NCI-H1417 (cell line): Measurements from ENCODE around the gene CPO.
A peak's percentile ranks its signal among the peaks of the same experiment; 100 is the strongest.
"Not testable (repeated sequence)": the region's sequence is repeated elsewhere in the genome, so short reads cannot be mapped to it uniquely, and the experiment has no call there.

ENCODE experiments used
- DNase-seq, 3 experiments: peaks; one replicate each; lab custom pipeline; 2025; lab: John Stamatoyannopoulos, UW

CPO gene, protein sequence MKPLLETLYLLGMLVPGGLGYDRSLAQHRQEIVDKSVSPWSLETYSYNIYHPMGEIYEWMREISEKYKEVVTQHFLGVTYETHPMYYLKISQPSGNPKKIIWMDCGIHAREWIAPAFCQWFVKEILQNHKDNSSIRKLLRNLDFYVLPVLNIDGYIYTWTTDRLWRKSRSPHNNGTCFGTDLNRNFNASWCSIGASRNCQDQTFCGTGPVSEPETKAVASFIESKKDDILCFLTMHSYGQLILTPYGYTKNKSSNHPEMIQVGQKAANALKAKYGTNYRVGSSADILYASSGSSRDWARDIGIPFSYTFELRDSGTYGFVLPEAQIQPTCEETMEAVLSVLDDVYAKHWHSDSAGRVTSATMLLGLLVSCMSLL

DNA sequence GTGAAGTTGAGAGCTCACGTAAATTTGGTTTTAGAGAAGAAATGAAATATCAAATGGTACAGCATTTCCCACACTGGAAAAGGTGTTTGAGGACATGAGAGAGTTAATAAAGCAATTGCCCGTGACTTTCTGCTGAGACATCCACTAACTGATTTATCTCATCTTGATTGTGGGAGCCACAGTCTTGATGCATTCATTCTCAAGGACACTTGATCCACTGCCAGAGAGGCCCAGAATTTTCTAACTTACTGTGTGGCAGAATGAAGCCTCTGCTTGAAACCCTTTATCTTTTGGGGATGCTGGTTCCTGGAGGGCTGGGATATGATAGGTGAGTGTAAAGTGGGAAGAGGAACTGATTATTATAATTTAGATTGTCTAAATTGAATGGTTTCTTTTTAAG is at the start of gene CPO:
Gene CPO (plus strand): TSS at position 179 of the 400 bp plus-strand sequence. CDS start 82 bp downstream, at position 261.
- peak in 1 of 3 experiments; percentile 0 for DNase-seq

DNA sequence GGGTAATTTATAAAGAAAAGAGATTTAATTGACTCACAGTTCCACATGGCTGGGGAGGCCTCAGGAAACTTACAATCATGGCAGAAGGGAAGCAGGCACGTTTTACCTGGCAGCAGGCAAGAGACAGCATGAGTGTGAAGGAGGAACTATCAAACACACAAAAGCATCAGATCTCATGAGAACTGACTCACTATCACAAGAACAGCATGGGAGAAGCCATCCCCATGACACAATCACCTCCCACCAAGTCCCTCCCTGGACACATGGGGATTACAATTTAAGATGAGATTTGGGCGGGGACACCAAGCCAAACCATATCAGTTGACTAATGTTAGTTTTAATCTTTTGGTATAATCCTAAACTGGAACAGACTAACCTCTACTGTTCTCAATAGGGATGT is 49.1 kb upstream of the CPO start:
- no peak for DNase-seq

DNA sequence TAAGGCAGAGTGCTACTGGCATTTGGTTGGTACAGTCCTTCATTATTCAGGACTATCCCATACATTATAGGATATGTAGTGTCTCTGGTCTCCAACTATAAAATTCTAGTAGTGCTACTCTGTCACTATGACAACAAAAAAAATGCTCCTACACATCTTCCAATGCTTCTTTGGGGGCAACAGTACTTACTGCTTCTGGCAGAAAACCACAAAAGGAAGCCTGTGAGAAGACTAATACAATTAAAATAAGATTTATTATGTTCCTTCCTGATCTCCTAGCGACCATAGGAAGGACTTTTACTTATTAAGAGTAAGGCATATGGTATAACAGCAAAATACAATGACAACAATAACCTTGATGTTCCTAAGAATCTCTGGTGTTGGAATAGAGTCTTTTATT is 48.4 kb upstream of the CPO start:
- DNase-seq, result no peak

DNA sequence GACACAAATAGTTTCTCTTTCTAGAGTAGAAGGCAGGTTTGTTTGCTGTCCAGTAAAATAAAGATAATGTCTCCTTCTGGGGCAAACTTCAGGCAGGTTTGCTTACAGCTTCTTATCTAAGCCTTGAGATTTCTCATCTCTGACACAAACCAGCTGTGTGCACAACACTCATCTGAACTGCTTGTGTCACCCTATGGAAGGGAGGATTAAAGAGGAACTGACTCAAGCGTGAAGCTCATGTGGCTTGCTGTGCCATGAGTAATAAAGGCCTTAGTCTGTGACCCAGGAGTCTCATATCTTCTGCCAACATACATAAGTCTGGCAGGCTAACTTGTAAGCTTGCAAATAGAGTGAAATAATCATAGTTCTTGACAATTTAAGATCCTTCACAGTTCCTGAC is 24.2 kb upstream of the CPO start:
- no peak for DNase-seq

DNA sequence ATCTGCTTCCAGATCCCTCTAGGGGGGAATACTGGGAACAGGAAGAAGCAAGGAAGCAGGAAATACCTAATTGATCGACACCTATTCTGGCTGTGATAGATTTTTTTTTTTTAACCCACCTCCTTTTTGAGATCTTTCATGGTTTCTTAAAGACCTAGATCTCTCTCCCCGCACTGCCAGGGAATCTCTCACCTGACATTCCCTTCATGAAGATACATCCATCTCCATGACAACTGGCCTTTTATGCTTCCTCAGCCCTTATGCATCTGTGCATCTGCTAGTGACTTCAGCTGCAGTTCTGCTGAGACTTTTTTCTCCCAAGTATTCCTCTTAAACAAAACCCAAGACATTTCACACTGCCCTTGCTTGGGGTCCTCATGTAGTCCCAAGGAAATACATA is 21.1 kb upstream of the CPO start:
- DNase-seq, result no peak

DNA sequence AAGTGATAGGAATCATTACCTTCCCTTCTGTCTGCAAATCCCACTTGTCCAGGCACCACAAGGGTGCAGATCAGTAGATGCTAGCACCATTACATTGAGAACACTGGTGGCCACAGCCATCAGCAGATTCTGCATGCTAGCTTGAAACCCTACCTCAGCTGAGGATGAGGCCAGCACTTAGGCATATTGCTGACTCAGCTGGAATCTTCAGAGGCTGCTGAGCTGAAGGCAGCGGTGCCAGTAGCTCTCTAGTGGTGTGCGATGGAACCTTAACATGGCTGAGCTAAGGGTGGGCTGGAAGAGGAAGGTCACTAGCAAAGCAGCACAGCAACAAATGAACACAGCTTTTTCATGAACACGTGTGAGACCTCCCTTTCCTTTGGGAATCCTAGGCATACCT is 19.0 kb upstream of the CPO start:
- DNase-seq, result no peak

DNA sequence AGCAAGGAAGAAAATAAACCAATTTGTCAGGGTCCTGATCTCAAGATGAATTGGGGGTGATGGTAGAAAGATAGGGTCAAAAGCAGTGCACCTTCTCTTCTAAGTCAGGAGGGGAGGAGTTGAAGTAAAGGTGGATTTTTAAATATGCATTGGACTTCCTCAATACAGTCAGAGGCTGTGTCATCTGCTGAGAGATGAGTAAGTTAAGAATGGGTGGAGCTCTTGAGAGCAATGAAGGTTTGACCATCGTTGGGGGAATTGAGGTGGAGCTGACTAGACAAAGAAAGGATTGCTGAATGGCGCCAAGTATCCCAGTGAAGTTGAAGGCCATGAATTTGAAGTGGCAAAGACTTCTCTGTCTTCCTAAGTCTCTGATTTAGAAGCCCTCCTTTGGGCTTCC is 18.4 kb upstream of the CPO start:
- DNase-seq, result no peak

DNA sequence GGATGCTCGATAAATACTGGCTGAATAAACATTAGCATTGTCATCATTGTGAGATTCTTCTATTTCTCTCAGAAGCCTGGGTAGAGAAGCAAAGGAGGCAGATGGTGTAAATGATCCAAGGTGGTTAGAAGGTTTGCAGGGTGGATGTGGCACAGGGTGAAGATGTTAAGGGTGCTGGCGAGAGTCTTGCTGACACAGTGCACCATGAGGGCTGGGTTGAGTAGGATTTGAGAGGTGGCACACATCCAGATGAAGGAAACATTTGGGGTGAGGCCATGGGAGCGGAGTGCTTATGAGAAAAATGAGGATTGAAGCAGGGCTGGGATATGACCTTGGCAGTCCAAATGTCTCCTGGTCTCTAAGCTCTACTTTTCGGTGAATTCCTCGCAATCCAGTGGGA is 17.8 kb upstream of the CPO start:
- no peak for DNase-seq

DNA sequence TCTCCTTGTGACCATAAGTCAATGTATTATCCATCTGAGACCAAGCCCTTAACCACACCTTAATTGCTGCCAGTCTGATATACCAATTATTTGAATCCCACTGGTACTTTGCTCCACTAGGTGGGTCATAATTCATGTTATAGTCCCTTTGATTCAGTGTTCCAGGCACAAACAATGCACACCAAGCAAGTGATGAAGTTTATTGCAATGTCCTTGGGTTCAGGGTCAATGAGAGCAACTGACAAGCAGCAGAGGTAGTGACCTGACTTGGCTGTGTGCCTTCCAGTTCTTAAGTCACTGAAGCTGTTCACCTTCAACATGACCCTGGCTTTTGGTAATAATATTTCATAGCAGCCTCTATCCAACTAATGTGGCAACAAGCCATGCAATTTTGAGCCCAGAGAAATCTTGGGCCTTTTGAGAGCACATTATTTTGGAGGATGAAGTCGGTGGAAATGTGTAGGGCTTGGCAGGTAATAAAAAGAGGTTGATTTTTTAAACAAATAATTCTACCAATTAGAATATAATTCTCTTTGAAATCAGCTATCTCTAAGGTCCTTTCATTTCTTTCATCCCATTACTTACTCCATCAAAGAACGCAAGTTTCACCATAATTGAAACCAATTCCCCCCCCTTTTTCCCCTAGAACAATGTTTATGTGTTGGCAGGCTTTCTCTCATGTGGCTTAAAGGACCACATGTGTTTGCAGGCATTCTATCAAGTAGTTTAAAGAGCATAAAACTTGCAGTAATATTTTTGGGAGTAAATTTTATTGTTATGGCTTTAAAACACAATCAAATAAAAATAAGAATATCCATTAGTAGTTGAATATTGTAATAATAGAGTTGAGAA is 3.1 kb upstream of the CPO start:
- DNase-seq, result no peak

DNA sequence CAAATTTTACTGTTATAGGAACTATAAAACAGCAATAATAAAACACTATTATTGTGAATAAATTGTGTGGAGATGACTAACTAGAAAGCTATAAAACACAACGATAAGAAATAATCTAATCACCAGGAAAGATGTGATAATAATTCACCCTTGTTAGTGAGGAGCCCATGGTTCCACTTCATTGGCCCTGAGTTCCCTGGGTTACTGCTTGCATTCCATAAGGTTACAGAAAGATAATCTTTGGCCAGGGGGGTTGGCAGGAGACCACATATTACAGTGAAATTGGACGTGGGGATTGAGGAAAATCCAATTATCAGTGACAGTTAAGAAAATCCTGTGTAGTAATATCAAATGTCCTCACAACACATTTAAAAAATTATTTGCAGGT is 2.5 kb upstream of the CPO start:
- DNase-seq, result no peak

DNA sequence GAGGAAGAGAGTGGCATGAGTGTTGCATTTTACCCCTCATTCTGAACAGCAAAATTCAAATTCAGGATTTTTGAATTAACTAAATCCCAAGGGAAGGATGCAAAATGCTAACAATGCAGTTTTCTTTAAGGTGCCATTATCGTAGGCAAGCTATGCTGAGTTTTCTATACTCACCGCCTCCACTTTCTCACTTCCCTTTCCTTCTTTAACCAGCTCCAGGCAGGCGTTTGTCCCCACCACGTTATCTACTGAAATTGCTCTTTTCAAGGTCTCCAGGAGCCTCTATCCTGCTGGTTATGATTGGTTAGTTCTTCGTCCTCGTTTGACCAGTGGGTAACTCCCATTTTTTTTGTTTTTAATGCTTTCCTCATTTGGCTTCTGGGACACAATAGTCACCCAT is 1.8 kb upstream of the CPO start:
- DNase-seq, result no peak

DNA sequence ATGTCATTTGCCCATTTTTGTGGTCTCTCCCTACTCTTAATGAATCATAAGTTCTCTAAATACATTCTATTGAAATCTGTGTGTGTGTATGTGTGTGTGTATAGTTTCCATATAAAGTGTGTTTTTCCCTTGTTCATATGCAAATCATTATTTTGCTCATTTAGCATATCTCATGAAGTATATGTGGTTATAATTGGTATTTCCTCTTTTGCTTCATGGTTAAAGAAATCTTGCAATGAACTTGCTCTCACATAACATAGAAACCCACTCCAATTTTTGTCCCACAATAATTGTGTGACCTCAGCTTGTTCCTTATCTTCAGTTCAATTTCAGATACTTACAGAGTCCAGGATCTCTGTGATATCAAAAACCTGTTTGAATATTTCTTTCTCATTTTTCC is 1.2 kb downstream of the CPO start:
- no peak for DNase-seq

DNA sequence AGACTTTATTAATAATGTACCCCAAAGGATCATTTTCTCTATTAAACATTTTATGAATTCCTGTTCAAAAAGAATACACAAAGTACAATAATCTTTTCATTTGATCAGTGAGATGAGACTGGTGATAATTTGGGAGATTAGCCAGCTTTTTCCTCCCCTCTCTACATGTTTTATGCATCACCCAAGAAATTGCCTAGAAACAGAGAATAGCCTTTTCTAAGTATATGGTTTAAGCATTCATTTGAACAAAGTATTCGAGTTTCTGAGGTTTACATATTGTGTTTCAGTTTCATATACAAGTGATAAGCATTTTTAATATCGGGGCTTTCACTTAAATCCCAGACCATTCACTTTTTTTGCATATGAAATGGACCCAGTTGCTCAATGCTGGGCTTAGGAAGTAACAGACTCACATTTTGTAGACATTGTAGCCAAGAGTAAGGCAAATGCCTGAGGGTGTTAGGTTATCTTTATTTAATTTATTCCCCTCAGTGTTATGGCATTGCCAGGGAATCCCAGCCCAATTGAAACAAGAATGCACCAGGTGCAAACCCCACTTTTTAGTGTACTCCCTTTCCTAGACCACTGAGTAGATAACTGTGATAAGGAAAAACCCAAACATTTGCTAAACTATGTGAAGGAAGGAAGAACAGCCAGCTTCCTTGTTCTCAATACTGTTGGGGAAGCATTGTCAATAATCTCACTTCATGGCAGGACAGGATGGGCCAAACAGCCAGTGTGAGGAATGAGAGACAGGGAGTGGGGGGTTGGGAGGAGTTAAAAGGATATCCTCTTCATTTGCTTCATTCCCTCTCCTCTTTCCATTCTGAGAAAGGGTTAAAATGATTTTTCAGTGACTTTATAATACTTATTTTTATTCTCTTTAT is 3.5 kb downstream of the CPO start:
- DNase-seq, result no peak

DNA sequence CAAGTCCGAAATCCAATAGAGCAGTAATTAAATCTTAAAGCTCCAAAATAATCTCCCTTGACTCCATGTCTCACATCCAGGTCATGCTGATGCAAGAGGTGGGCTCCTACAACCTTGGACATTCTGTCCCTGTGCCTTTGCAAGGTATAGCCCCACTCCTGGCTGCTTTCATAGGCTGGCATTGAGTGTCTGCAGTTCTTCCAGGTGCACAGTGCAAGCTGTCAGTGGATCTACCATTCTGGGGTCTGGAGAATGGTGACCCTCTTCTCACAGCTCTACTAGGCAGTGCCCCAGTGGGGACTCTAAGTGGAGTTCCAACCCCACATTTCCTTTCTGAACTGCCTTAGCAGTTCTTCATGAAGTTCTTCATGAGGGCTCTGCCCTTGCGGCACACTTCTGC is 14.1 kb downstream of the CPO start:
- not testable (repeated sequence) for DNase-seq

DNA sequence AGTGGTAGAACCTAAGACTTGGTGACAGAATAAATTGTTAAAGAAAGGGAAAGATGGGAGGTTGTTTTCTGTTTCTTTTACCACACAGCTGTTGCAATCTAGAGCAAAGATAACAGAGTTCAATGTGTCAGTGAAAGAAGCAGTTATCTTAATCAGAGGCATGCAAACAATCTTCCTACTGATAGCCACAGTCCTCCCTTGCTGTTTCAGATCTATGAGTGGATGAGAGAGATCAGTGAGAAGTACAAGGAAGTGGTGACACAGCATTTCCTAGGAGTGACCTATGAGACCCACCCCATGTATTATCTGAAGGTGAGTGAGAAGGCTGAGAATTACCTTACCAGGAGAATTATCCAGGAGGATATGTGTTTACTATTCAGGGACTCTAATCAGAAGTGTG is 15.9 kb downstream of the CPO start:
- no peak for DNase-seq

DNA sequence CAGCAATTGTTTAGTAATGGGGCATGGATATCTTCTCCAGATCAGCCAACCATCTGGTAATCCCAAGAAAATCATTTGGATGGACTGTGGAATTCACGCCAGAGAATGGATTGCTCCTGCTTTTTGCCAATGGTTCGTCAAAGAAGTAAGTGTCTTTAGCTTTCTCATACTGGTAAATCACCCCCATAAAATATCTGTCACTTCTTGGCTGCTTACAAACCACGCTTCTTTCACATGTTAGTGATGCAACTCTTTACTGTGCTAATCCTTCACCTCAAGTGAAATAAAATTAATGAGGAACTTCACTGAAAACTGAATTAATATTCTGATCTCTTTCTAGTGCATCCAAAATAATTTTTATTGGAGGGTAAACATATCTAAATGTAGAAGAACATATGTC is 18.9 kb downstream of the CPO start:
- DNase-seq, result no peak

DNA sequence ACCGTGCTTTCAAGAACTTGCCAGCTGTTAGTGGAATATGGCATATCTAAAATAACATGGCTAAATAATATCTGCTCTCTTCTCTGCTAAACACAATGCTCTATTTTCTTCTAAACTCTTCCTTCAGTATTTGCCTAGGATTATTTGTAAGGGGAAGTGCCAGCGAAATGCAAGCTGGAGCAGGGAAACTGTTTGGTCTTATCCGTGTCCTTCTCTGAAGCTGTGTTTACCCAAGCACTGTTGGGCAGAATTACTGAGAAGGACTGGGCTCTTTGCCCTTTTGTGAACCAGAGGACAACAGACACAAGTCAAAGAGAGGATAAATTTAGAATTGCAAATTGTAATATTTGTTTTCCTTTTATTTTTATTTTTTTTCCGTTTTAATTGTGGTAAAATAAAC is 23.6 kb downstream of the CPO start:
- DNase-seq, result peak in 1 of 3 experiments; percentile 34

DNA sequence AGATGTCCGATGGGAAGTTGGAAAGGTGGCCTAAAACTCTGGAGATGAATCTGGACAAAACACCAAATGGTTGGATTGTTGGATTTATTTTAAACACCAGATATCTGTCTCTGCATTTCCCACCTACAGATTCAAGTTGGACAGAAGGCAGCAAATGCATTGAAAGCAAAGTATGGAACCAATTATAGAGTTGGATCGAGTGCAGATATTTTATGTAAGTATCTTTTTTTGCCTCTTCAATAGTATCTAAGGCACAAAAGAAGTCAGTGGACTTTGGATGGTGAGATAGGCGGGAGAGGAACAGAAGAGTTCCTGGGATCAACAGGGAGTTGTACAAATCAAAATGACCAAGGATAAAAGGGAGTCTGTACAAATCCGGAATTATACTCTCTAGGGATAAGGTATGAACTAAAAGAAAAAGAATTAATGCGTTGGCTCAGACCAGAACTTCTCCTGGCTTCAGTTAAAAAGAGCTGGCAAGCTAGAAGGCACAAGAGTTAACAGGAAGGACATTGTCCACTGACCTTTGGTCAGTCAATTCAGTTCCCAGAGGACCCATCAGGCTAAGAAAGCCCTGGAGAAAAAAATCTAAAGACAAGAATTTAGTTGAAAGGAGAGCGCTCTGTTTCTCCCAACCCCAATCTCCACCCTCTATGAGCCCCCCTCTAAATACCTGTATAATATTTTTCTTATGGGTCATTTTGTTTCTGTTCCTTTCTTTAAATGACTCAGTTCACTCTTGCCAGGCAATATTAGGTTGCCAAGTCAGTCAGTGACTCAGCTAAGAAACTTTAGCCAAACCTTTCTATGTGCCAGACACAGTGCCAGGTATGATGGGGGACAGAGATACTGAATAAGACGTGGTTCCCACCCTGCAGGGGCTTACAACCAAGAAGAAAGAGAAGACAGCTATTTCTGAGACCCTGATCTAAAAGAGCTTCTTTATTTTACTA is 29.1 kb downstream of the CPO start:
- no peak for DNase-seq

DNA sequence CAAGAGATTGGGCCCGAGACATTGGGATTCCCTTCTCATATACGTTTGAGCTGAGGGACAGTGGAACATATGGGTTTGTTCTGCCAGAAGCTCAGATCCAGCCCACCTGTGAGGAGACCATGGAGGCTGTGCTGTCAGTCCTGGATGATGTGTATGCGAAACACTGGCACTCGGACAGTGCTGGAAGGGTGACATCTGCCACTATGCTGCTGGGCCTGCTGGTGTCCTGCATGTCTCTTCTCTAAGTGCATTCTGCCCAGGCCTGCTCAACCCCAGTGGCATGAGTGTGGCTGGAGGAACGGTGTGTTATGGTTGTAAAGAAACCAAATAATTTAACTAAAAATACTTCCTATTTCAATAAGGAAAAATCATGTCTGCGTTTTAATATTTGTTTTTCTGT is 29.9 kb downstream of the CPO start:
- DNase-seq, result no peak

DNA sequence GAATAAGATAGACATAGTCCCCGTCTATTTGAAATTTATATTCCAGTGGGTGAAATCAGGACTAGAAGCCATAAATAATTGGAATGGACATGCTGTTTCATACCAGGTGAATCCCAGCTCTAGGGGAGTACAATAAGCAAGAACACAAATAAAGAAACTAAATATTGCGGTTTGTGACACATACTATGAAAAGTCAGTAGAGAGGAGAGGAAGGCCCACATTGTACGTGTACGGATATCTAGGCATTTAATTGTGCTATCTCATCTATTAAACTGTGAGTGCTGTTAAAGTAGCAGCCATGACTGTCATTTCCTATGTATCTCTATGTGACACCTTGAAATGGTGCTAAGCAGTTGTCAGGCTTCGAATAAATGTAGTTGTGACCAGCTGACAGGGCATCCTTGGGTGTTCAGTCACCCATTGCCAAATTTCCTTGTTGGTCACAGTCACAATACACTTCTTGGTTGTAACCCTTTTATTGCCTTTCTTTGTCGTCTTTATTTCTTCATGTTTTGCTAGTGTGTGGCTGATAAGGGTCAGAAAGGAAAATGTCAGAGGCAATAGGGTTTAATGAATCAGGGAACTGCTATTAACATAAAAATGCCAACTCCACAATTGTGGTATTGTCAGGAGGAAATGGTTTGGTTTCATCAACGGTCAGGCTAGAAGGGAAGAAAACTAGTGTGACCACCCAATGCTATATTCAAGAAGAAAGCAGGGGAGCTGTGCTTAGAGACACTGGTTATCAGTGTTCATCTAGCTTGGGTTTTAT is 31.5 kb downstream of the CPO start:
- DNase-seq, result no peak
